Measurements from ENCODE around the gene FFAR4. TPM values are rescaled to one million over a fixed set of nuclear protein-coding genes. Genes with fewer than 3 reads are reported as not detected.

The FFAR4 gene
- total RNA-seq, 1 donor from 2014 or later: 1.5 TPM

DNA sequence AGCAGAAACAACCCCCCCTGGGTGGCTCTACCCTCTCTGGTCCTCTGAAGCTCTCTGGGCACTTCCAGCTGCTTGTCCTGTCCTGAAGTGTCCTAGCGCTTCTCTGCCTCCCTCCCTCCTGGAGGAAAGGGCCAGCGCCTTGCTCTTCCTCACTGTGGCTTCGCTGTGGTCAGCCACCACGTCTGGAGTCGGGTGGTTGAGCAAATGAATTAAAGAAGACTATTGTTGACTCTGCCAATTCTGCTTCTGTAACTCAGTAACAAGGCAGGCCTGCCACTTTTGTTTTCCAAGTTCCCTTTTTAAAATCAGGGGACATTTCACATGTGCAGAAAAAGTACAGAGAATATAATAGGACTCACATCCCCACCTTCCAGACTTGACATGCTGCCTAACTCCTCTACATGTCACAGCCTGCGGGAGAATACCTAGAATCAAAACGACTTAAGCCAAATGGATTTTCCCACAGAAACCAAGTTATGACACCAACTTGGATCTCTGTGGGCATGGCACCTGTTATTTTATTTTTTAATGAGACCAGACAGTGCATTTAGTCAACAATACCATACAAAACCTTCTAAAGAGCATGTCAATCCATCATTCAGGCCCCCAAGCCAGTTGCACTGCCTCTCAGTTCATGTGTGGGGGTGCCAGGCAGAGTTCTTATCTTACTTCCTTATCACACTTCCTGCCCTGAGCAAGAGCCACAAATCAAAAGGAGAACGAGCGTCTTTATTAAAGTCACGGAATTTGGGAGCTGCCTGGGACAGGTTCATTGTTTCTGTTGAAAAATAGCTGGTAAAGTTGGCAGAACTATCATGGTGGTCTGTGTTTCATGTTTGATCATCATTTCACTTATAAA is 6.8 kb downstream of the FFAR4 start:
- no peak for DNase-seq (ENCODE audit: extremely low spot score in 2 of 2)
- intact Hi-C loops (cut with DNase I): no loop called here
- TF ChIP-seq POLR2AphosphoS5 (IDR thresholded peaks at IDR 0.05; ENCODE audit: insufficient read depth in 1 of 2, low read depth in 1 of 2): no peak
- no peak for TF ChIP-seq CTCF (IDR thresholded peaks at IDR 0.05)
- no peak for TF ChIP-seq POLR2A (IDR thresholded peaks at IDR 0.05)
- H3K9me3 ChIP-seq: no peaks in the 10 kb centered on the region
- H3K27me3 ChIP-seq: no peaks in the 10 kb centered on the region
- H3K36me3 ChIP-seq: no peaks in the 10 kb centered on the region
- no peaks in the 10 kb centered on the region for H3K4me1 ChIP-seq
- H3K27ac ChIP-seq: no peak overlapping the region
- H3K4me3 ChIP-seq: no peak overlapping the region

DNA sequence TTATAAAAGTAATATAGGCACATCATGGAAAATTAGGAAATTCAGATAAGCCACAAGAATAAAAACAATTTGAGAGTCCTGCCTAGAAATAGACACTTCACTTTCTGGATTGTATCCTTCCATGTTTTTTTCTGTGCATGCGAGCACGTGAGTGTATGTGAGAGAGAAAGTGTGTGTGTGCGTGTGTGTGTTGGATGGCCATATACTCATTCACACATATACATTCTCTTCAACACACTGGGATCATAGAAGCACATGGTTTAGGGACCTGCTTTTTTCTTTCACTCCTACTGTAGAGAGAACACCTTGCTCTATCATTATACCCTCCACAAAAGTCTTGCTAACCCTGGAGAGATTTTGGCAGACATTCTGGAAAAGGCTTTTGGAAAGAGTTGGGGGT is 7.5 kb downstream of the FFAR4 start:
- TF ChIP-seq POLR2AphosphoS5 (IDR thresholded peaks at IDR 0.05; ENCODE audit: insufficient read depth in 1 of 2, low read depth in 1 of 2): no peak
- TF ChIP-seq CTCF (IDR thresholded peaks at IDR 0.05): no peak
- no peak for TF ChIP-seq POLR2A (IDR thresholded peaks at IDR 0.05)
- H3K36me3 ChIP-seq: no peaks in the 10 kb centered on the region
- H3K9me3 ChIP-seq: no peaks in the 10 kb centered on the region
- DNase-seq (ENCODE audit: extremely low spot score in 2 of 2): no peak
- no peak overlapping the region for H3K4me3 ChIP-seq
- H3K27ac ChIP-seq: no peak overlapping the region
- H3K27me3 ChIP-seq: no peaks in the 10 kb centered on the region
- no peaks in the 10 kb centered on the region for H3K4me1 ChIP-seq
- intact Hi-C loops (cut with DNase I): no loop called here

DNA sequence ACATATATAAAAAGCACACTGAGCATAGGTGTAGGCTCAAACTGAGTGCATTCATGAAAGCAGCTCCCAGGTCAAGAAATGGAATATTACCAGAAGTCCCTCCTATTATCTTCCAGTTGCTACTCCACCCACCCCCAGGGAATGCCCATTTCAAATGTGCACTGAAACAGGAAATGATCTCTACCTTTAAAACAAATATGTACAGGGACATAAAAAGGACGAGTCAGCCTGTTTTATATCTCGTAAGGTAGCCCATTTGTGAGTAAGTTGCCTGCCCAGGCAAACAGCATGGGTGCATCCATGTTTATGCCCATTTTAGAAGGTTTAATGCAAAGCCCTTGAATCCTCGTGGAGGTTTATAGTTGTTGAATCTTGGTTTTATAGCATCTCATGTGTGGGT is 10.4 kb downstream of the FFAR4 start:
- intact Hi-C loops (cut with DNase I): no loop called here
- no peak for DNase-seq (ENCODE audit: extremely low spot score in 2 of 2)
- H3K36me3 ChIP-seq: no peaks in the 10 kb centered on the region
- H3K4me3 ChIP-seq: no peak overlapping the region
- no peak overlapping the region for H3K27ac ChIP-seq
- H3K4me1 ChIP-seq: no peaks in the 10 kb centered on the region
- no peaks in the 10 kb centered on the region for H3K9me3 ChIP-seq
- H3K27me3 ChIP-seq: no peaks in the 10 kb centered on the region
- TF ChIP-seq CTCF (IDR thresholded peaks at IDR 0.05): no peak
- no peak for TF ChIP-seq POLR2A (IDR thresholded peaks at IDR 0.05)
- no peak for TF ChIP-seq POLR2AphosphoS5 (IDR thresholded peaks at IDR 0.05; ENCODE audit: insufficient read depth in 1 of 2, low read depth in 1 of 2)

GRCh38 chr10:93577565-93577964 is 11.1 kb downstream of the FFAR4 start:
- Histone ChIP-seq H3K4me3 (no peak overlapping the region), H3K4me1 (no peaks in the 10 kb centered on the region), H3K36me3 (no peaks in the 10 kb centered on the region), H3K9me3 (no peaks in the 10 kb centered on the region), H3K27me3 (no peaks in the 10 kb centered on the region), H3K27ac (no peak overlapping the region)
- no peak for DNase-seq (ENCODE audit: extremely low spot score in 2 of 2)
- intact Hi-C loops (cut with DNase I): no loop called here
- no peak for TF ChIP-seq POLR2AphosphoS5 (IDR thresholded peaks at IDR 0.05; ENCODE audit: insufficient read depth in 1 of 2, low read depth in 1 of 2)
- TF ChIP-seq CTCF (IDR thresholded peaks at IDR 0.05): no peak
- no peak for TF ChIP-seq POLR2A (IDR thresholded peaks at IDR 0.05)

DNA sequence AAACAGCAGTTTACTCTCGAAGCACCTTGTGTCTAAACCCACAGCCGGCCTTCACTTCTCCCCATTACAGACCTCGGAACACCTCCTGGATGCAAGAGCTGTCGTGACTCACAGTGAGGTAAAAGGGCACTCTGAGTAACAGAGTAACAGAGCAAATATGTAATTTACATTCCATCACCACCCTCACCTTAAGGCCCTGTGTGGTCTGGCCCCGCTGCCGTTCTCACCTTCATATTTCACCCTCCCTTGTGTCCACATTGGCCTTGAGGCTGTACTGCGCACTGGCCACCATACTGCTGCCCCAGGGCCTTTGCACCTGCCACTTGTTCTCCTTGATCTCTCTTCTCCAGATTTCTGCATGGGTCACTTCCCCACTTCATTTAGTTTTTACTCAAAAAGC is 12.6 kb downstream of the FFAR4 start:
- Histone ChIP-seq H3K4me3 (no peak overlapping the region), H3K27ac (no peak overlapping the region), H3K9me3 (no peaks in the 10 kb centered on the region), H3K27me3 (no peaks in the 10 kb centered on the region), H3K36me3 (no peaks in the 10 kb centered on the region), H3K4me1 (no peaks in the 10 kb centered on the region)
- intact Hi-C loops (cut with DNase I): no loop called here
- no peak for DNase-seq (ENCODE audit: extremely low spot score in 2 of 2)
- TF ChIP-seq POLR2A (IDR thresholded peaks at IDR 0.05) (no peak), CTCF (IDR thresholded peaks at IDR 0.05) (no peak), POLR2AphosphoS5 (IDR thresholded peaks at IDR 0.05; ENCODE audit: insufficient read depth in 1 of 2, low read depth in 1 of 2) (no peak)
